ENCODE measurements around the gene KREMEN1.

The KREMEN1 gene

GRCh38 chr22:29154364-29155048 is 81.7 kb downstream of the KREMEN1 start:
- peak; percentile 43 for DNase-seq

- DNase-seq: no peak
Measured at GRCh38 chr22:29155966-29156365, 83.1 kb downstream of the KREMEN1 start.

GRCh38 chr22:29156507-29156906 is 83.7 kb downstream of the KREMEN1 start:
- DNase-seq: no peak

GRCh38 chr22:29157759-29158535 is 85.1 kb downstream of the KREMEN1 start:
- DNase-seq: no peak

GRCh38 chr22:29158546-29158945 is 85.7 kb downstream of the KREMEN1 start:
- no peak for DNase-seq

- no peak for DNase-seq
Measured at GRCh38 chr22:29163808-29164207, 91.0 kb downstream of the KREMEN1 start.

GRCh38 chr22:29165321-29166060 is 92.7 kb downstream of the KREMEN1 start:
- no peak for DNase-seq

- no peak for DNase-seq
Measured at GRCh38 chr22:29166180-29166579, 93.3 kb downstream of the KREMEN1 start.

- DNase-seq: no peak
Measured at GRCh38 chr22:29167032-29167911, 94.4 kb downstream of the KREMEN1 start.

GRCh38 chr22:29171721-29172120 is 98.9 kb downstream of the KREMEN1 start:
- no peak for DNase-seq

GRCh38 chr22:29172216-29172615 is 99.4 kb downstream of the KREMEN1 start:
- no peak for DNase-seq

- no peak for DNase-seq
Measured at GRCh38 chr22:29175312-29175835, 102.5 kb downstream of the KREMEN1 start.

GRCh38 chr22:29183971-29184848 is 111.4 kb downstream of the KREMEN1 start:
- no peak for DNase-seq

- DNase-seq: no peak
Measured at GRCh38 chr22:29184849-29185490, 112.1 kb downstream of the KREMEN1 start.

GRCh38 chr22:29186302-29186701 is 113.5 kb downstream of the KREMEN1 start:
- no peak for DNase-seq

GRCh38 chr22:29187831-29188230 is 115.0 kb downstream of the KREMEN1 start:
- no peak for DNase-seq

GRCh38 chr22:29190051-29190450 is 117.2 kb downstream of the KREMEN1 start:
- no peak for DNase-seq

- no peak for DNase-seq
Measured at GRCh38 chr22:29190918-29191317, 118.1 kb downstream of the KREMEN1 start.

- DNase-seq: no peak
Measured at GRCh38 chr22:29193021-29193420, 120.2 kb downstream of the KREMEN1 start.

- no peak for DNase-seq
Measured at GRCh38 chr22:29194184-29194583, 121.3 kb downstream of the KREMEN1 start.

Measured in NCI-H2029 (cell line).